ENCODE measurements around the gene DYNC2H1. TPM values are rescaled to one million over a fixed set of nuclear protein-coding genes. Genes with fewer than 3 reads are reported as not detected.

The DYNC2H1 gene
- total RNA-seq, 1 experiment from 2014 or later, result 44.0 TPM

DNA sequence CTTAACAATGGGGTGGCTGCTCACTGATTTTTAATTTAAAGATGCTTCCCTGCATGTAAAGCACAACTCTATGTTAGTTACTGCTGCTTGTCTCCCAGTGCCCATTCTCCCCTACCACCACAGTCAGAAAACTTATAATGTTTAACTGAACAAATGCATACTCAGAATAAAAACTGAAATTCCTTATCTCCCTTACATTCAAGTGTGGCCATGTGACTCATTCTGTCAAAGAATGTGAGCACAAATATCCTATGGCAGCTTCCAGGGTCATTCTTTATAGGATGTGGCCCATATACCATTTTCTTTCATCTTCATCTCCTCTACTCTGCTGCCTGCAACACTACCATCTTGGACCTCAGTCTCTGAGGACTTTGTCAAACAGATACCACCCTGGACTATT is 374.8 kb downstream of the DYNC2H1 start:
- Histone ChIP-seq H3K9me3 (ENCODE audit: low read depth, low read length, poor library complexity, severe bottlenecking) (no peaks in the 10 kb centered on the region), H3K27ac (ENCODE audit: low read depth, low read length, poor library complexity, severe bottlenecking) (no peak overlapping the region), H3K4me1 (ENCODE audit: insufficient read depth, low read length, poor library complexity, severe bottlenecking) (no peaks in the 10 kb centered on the region), H3K27me3 (replicated peaks; ENCODE audit: insufficient read depth, low read depth, low read length, poor library complexity) (no peaks in the 10 kb centered on the region), H3K4me3 (ENCODE audit: low read depth, low read length, poor library complexity, severe bottlenecking) (no peak overlapping the region), H3K36me3 (ENCODE audit: insufficient read depth, low read length, poor library complexity, severe bottlenecking) (no peaks in the 10 kb centered on the region)
- no peak for DNase-seq (ENCODE audit: low spot score)
- no peak for TF ChIP-seq EZH2 (IDR thresholded peaks at IDR 0.05; ENCODE audit: borderline replicate concordance, low read depth, low read length, poor library complexity, severe bottlenecking)
- TF ChIP-seq, protein P1, sequence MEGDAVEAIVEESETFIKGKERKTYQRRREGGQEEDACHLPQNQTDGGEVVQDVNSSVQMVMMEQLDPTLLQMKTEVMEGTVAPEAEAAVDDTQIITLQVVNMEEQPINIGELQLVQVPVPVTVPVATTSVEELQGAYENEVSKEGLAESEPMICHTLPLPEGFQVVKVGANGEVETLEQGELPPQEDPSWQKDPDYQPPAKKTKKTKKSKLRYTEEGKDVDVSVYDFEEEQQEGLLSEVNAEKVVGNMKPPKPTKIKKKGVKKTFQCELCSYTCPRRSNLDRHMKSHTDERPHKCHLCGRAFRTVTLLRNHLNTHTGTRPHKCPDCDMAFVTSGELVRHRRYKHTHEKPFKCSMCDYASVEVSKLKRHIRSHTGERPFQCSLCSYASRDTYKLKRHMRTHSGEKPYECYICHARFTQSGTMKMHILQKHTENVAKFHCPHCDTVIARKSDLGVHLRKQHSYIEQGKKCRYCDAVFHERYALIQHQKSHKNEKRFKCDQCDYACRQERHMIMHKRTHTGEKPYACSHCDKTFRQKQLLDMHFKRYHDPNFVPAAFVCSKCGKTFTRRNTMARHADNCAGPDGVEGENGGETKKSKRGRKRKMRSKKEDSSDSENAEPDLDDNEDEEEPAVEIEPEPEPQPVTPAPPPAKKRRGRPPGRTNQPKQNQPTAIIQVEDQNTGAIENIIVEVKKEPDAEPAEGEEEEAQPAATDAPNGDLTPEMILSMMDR (conservative IDR thresholded peaks at IDR 0.05; ENCODE audit: low read depth, low read length), result no peak
- POLR2A ChIA-PET (ENCODE audit: low non-redundant PET), result no interaction called here
- BruUV-seq (replicated peaks), result no TSS peak
- CTCF ChIA-PET, result no interaction called here
- intact Hi-C loops (cut with micrococcal nuclease; ENCODE audit: unreplicated experiment), result no loop called here

DNA sequence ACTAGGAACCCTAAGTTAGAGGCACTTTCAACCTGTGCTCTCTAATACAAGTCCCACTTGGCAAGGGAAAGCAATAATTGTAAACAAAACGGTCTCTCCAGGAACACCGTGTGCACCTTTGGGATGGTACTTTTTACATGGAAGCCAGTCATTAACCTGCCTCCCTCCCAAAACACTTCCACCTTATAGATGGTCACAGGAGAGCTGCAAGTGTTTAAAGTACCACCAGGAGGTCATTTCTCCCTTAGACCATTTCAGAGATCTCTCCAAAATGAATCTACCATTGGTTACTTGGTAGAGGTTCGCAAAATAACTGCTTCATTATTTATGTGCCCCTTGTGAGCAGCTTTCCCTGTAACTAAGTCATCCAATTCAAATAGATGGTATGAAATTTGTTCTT is 375.3 kb downstream of the DYNC2H1 start:
- H3K9me3 ChIP-seq (ENCODE audit: low read depth, low read length, poor library complexity, severe bottlenecking), result no peaks in the 10 kb centered on the region
- H3K27ac ChIP-seq (ENCODE audit: low read depth, low read length, poor library complexity, severe bottlenecking), result no peak overlapping the region
- no peaks in the 10 kb centered on the region for H3K36me3 ChIP-seq (ENCODE audit: insufficient read depth, low read length, poor library complexity, severe bottlenecking)
- no peak for DNase-seq (ENCODE audit: low spot score)
- intact Hi-C loops (cut with micrococcal nuclease; ENCODE audit: unreplicated experiment), result no loop called here
- no peak for TF ChIP-seq EZH2 (IDR thresholded peaks at IDR 0.05; ENCODE audit: borderline replicate concordance, low read depth, low read length, poor library complexity, severe bottlenecking)
- TF ChIP-seq, protein P1 (conservative IDR thresholded peaks at IDR 0.05; ENCODE audit: low read depth, low read length), result no peak
- POLR2A ChIA-PET (ENCODE audit: low non-redundant PET), result no interaction called here
- no peaks in the 10 kb centered on the region for H3K27me3 ChIP-seq (replicated peaks; ENCODE audit: insufficient read depth, low read depth, low read length, poor library complexity)
- BruUV-seq (replicated peaks), result no TSS peak
- H3K4me1 ChIP-seq (ENCODE audit: insufficient read depth, low read length, poor library complexity, severe bottlenecking), result no peaks in the 10 kb centered on the region
- no peak overlapping the region for H3K4me3 ChIP-seq (ENCODE audit: low read depth, low read length, poor library complexity, severe bottlenecking)
- CTCF ChIA-PET, result no interaction called here

DNA sequence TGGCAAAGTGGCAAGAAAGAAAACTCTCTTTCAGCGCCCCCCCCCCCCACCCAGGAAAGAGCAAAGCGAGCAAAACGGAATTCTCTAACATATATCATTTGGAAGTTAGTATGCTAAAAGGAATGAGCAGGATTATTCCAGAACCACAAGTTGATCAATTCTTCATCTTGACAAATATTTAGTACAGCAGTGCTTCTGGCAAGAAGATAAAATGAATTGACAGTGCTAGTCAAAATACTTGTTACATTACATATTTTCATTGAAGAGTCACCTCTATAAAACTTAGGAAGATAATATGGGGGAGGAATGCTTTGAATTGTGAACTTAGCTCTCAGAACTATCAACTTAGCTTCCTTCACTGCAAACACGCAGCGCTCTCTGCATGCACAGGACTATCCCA is 377.4 kb downstream of the DYNC2H1 start:
- H3K36me3 ChIP-seq (ENCODE audit: insufficient read depth, low read length, poor library complexity, severe bottlenecking), result no peaks in the 10 kb centered on the region
- no peaks in the 10 kb centered on the region for H3K4me1 ChIP-seq (ENCODE audit: insufficient read depth, low read length, poor library complexity, severe bottlenecking)
- no TSS peak for BruUV-seq (replicated peaks)
- no peaks in the 10 kb centered on the region for H3K9me3 ChIP-seq (ENCODE audit: low read depth, low read length, poor library complexity, severe bottlenecking)
- no peaks in the 10 kb centered on the region for H3K27me3 ChIP-seq (replicated peaks; ENCODE audit: insufficient read depth, low read depth, low read length, poor library complexity)
- H3K27ac ChIP-seq (ENCODE audit: low read depth, low read length, poor library complexity, severe bottlenecking), result no peak overlapping the region
- TF ChIP-seq, protein P1 (conservative IDR thresholded peaks at IDR 0.05; ENCODE audit: low read depth, low read length), result no peak
- TF ChIP-seq EZH2 (IDR thresholded peaks at IDR 0.05; ENCODE audit: borderline replicate concordance, low read depth, low read length, poor library complexity, severe bottlenecking), result no peak
- CTCF ChIA-PET, result no interaction called here
- no peak overlapping the region for H3K4me3 ChIP-seq (ENCODE audit: low read depth, low read length, poor library complexity, severe bottlenecking)
- no peak for DNase-seq (ENCODE audit: low spot score)
- POLR2A ChIA-PET (ENCODE audit: low non-redundant PET), result no interaction called here
- intact Hi-C loops (cut with micrococcal nuclease; ENCODE audit: unreplicated experiment), result no loop called here

Measured in A673 (cell line).